Testis (tissue), 3 donors: ENCODE results near the gene CSH2. TPM values are rescaled to one million over a fixed set of nuclear protein-coding genes. Genes with fewer than 3 reads are reported as not detected.
"Not testable (repeated sequence)": the region's sequence is repeated elsewhere in the genome, so short reads cannot be mapped to it uniquely, and the experiment has no call there.

ENCODE experiments used
- DNase-seq: peaks from one replicate; pipeline ENCODE4 v3.0.0-alpha.2; 2019
- H3K27ac ChIP-seq, 2 donors: fragments of 200-600 bp; sonication (generic); one replicate each; pipeline ENCODE4 v1.5.1; 2019
- H3K27me3 ChIP-seq: fragments of 200-600 bp; sonication (generic); one replicate; pipeline ENCODE4 v1.5.1; 2019
- H3K36me3 ChIP-seq: fragments of 200-600 bp; sonication (generic); one replicate; pipeline ENCODE4 v1.5.1; 2017; ENCODE audit warnings: low read depth; ENCODE audit errors: missing control alignments
- H3K4me1 ChIP-seq: fragments of 200-600 bp; sonication (generic); one replicate; pipeline ENCODE4 v1.5.1; 2019
- H3K4me3 ChIP-seq, 2 donors: fragments of 200-600 bp; sonication (generic); one replicate each; pipeline ENCODE4 v1.5.1; 2017 to 2019
- H3K9me3 ChIP-seq: fragments of 200-600 bp; sonication (generic); one replicate; pipeline ENCODE4 v1.5.1; 2017
- POLR2A ChIP-seq: fragments of 450-650 bp; IDR thresholded peaks from one replicate; pipeline ENCODE4 v1.6.1; 2017; ENCODE audit warnings: antibody characterized with exemption, mild to moderate bottlenecking, moderate library complexity
- WGBS, 2 donors: methylation state at CpG; one replicate each; pipeline ENCODE4 v1.1.5; 2018; 5-methylcytosine and 5-hydroxymethylcytosine counted together
- intact Hi-C: fragments of 100-400 bp; cut with DNase I; formaldehyde crosslinking; loops from one replicate; pipeline ENCODE4 v1.15.1; 2023; ENCODE audit warnings: low total_unique reads
- polyA plus RNA-seq: library from polyadenylated mRNA; stranded (reverse); fragments of 350-450 nt; fragmentation: Illumina TruSeq; extraction: RNeasy Lipid Tissue Mini Kit (QIAGEN cat#74804); gene quantifications from one replicate; pipeline ENCODE4 v1.2.3, GENCODE V29; 2014; ENCODE audit warnings: low read depth, low replicate concordance; ENCODE audit not compliant: insufficient read depth
- total RNA-seq, 2 donors: library from RNA; depleted of rRNA; stranded (reverse); fragments of >200 nt; gene quantifications; one replicate each; pipeline ENCODE4 v1.2.3, GENCODE V29; 2016
- TF ChIP-seq, protein P1 (sequence below), 3 experiments: fragments of 450-650 bp in 2 of 3; fragments of 200-600 bp in 1 of 3; sonication (generic) in 1 of 3; IDR thresholded peaks; one replicate each; pipeline ENCODE4 v1.5.1; 2016 to 2019; ENCODE audit warnings: antibody characterized with exemption in 3 of 3, mild to moderate bottlenecking in 2 of 3, moderate library complexity in 1 of 3

Gene CSH2
- total and polyA plus RNA-seq, 3 donors from 2014 or later: 0.47 TPM; not detected in 2

DNA sequence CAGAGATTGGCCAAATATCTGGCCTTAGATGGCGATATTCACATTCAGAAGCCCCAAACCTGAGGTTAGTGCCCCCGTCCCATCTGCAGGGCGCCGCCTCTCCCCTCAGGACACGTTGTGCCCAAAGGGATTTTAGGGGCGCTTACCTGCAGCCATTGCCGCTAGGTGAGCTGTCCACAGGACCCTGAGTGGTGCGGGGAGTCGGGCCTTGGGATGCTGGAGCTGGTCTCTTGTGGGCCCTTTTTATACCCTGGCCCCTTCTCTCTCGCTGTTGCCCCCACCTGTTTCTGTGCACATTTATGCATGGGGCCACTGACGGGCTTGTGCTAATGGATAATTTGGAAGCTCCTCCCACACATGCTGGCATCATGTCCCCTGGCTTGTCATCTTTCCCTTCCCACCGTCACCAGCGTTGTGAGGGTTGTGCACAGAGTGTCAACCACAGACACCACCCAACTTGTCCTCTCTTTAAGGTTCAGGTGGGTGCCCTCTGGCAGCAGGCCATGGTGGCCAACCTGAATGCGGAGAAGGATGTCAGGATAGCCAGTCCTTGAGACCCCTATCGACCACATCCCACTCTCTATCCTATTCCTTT, 37.7 kb upstream of the CSH2 start, which contains the start of gene CSHL1:
CSHL1 (minus strand) TSS at position 218 of the 595 bp plus-strand sequence; CDS start at position 156, 62 bp downstream.
- no peaks in the 10 kb centered on the region for H3K9me3 ChIP-seq
- H3K27ac ChIP-seq: no peak within 1 kb of the TSS
- DNase-seq: no peak
- 51 to 68% methylated on average over 7 to 15 of the region's 15 CpGs for WGBS, 2 donors
- H3K36me3 ChIP-seq: no peaks in the 10 kb centered on the region
- no peak for TF ChIP-seq POLR2A
- TF ChIP-seq, protein P1, sequence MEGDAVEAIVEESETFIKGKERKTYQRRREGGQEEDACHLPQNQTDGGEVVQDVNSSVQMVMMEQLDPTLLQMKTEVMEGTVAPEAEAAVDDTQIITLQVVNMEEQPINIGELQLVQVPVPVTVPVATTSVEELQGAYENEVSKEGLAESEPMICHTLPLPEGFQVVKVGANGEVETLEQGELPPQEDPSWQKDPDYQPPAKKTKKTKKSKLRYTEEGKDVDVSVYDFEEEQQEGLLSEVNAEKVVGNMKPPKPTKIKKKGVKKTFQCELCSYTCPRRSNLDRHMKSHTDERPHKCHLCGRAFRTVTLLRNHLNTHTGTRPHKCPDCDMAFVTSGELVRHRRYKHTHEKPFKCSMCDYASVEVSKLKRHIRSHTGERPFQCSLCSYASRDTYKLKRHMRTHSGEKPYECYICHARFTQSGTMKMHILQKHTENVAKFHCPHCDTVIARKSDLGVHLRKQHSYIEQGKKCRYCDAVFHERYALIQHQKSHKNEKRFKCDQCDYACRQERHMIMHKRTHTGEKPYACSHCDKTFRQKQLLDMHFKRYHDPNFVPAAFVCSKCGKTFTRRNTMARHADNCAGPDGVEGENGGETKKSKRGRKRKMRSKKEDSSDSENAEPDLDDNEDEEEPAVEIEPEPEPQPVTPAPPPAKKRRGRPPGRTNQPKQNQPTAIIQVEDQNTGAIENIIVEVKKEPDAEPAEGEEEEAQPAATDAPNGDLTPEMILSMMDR (IDR thresholded peaks at IDR 0.05): no peak
- no peak within 1 kb of the TSS for H3K4me3 ChIP-seq
- H3K27me3 ChIP-seq: no peaks in the 10 kb centered on the region
- intact Hi-C loops: loop anchor here (10.0 kb wide), 1 partner anchor 114 kb away; the partner anchor contains the start of gene ICAM2
- H3K4me1 ChIP-seq: no peaks in the 10 kb centered on the region

GRCh38 chr17:63910096-63910495, 36.6 kb upstream of the CSH2 start:
- H3K4me3 ChIP-seq: no peak overlapping the region
- TF ChIP-seq, protein P1 (IDR thresholded peaks at IDR 0.05): no peak
- no peak for TF ChIP-seq POLR2A
- intact Hi-C loops: loop anchor here (10.0 kb wide), 1 partner anchor 115 kb away; the partner anchor contains the start of gene ICAM2
- no peaks in the 10 kb centered on the region for H3K27me3 ChIP-seq
- no peaks in the 10 kb centered on the region for H3K9me3 ChIP-seq
- no peak for DNase-seq
- H3K4me1 ChIP-seq: no peaks in the 10 kb centered on the region
- H3K27ac ChIP-seq: no peak overlapping the region
- H3K36me3 ChIP-seq: no peaks in the 10 kb centered on the region
- 90 to 100% methylated on average over 1 to 12 of the region's 14 CpGs for WGBS, 2 donors

GRCh38 chr17:63909586-63909985, 36.1 kb upstream of the CSH2 start:
- H3K27me3 ChIP-seq, intact Hi-C loops, H3K4me1 ChIP-seq, H3K9me3 ChIP-seq, DNase-seq, H3K36me3 ChIP-seq, H3K4me3 ChIP-seq, H3K27ac ChIP-seq: not testable (repeated sequence)
- WGBS, 2 donors: 90 to 93% methylated on average over 10 of the region's 10 CpGs

DNA sequence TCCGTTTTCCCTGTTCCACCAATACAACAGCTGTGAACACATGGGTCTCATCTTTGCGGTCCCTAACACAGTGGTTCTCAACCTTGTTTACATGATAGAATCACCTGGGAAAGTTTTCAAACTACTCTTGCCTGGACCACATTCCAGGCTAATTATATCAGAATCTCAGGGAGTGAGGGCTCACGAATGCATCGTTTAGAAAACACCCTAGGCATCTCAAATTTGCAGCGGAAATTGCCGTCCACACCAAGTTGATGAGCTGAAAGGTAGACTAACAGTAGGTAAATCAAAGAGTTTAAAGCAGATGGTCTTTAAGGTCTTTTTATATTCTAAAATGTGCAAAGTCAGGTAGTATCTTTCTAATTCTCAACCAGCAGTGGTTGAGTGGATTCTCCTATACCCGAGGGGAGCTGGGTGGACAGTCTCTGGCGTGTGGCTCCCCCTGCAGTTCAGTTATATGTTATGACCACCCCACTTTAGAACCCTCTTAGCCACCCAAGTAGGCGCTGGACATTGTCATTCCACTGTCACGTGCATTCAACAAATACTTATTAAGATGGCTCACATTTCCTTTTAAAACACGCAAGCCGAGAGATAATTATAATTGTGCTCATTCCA, 33.8 kb upstream of the CSH2 start:
- H3K4me3 ChIP-seq, H3K27me3 ChIP-seq, H3K27ac ChIP-seq, H3K36me3 ChIP-seq, intact Hi-C loops, H3K4me1 ChIP-seq, H3K9me3 ChIP-seq, DNase-seq: not testable (repeated sequence)
- WGBS, 2 donors: 77% methylated on average over 12 of the region's 12 CpGs

- H3K27ac ChIP-seq, H3K27me3 ChIP-seq, H3K36me3 ChIP-seq, H3K4me3 ChIP-seq, H3K4me1 ChIP-seq, DNase-seq, H3K9me3 ChIP-seq, intact Hi-C loops: not testable (repeated sequence)
- 95 to 96% methylated on average over 8 of the region's 8 CpGs for WGBS, 2 donors
Observed at GRCh38 chr17:63904796-63905195, 31.3 kb upstream of the CSH2 start.

DNA sequence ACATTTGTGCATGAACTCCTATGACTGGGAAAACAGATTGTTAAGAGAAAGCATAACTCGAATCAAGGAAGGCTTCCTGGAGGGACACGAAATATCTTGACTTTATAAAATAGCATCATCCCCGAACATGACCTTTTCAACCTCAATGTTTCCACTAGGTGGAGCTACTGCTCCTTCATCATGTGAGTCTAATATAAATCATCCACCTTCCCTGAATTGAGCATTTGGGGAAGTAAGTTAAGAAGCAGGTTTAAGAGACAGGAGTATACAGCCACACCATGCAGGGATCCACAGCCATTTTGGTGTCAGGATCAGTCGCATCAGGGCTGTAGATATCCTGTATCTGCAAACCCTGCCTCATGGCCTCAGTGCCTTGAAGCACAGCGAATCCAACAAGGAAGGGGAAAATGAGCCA, 30.3 kb upstream of the CSH2 start:
- H3K9me3 ChIP-seq, H3K36me3 ChIP-seq, intact Hi-C loops, H3K4me1 ChIP-seq, H3K4me3 ChIP-seq, H3K27me3 ChIP-seq, DNase-seq, H3K27ac ChIP-seq: not testable (repeated sequence)
- 52 to 65% methylated on average over 5 of the region's 5 CpGs for WGBS, 2 donors
- TF ChIP-seq, protein P1 (IDR thresholded peaks at IDR 0.05): peak in 1 of 3 experiments; percentile 35

GRCh38 chr17:63901971-63902370, 28.5 kb upstream of the CSH2 start:
- H3K4me3 ChIP-seq, H3K36me3 ChIP-seq, H3K27ac ChIP-seq, H3K4me1 ChIP-seq, H3K9me3 ChIP-seq, H3K27me3 ChIP-seq, intact Hi-C loops: not testable (repeated sequence)
- DNase-seq: peak; percentile 34
- WGBS, 2 donors: 48 to 84% methylated on average over 2 of the region's 2 CpGs

GRCh38 chr17:63898899-63899798, 25.7 kb upstream of the CSH2 start:
- H3K9me3 ChIP-seq, H3K27ac ChIP-seq, DNase-seq, H3K4me3 ChIP-seq, intact Hi-C loops, H3K27me3 ChIP-seq, H3K36me3 ChIP-seq, H3K4me1 ChIP-seq: not testable (repeated sequence)
- WGBS, 2 donors: 90 to 95% methylated on average over 5 to 6 of the region's 6 CpGs
